K562 (cell line): ENCODE results near the gene CDKN2C. TPM values are rescaled to one million over a fixed set of nuclear protein-coding genes. Genes with fewer than 3 reads are reported as not detected.

ENCODE experiments used
- ATF7 ChIP-seq: fragments of 450-650 bp; IDR thresholded peaks from 2 replicates; pipeline ENCODE4 v1.7.1; 2014; ENCODE audit warnings: mild to moderate bottlenecking, moderate library complexity
- CHCHD3 ChIP-seq: fragments of 250-450 bp; sonication (Bioruptor Pico); IDR thresholded peaks from 2 replicates; pipeline ENCODE4 v2.1.2; 2022; ENCODE audit warnings: mild to moderate bottlenecking
- REST ChIP-seq, 2 experiments: fragments of 450-650 bp; formaldehyde crosslinking in 1 of 2; IDR thresholded peaks; 2 replicates each; pipeline versions ENCODE4 v1.4.0 to v1.6.1; 2014 to 2020; ENCODE audit warnings: mild to moderate bottlenecking in 2 of 2, borderline replicate concordance in 1 of 2, low read depth in 1 of 2
- RNF219 ChIP-seq: fragments of 250-450 bp; sonication (Bioruptor Pico); IDR thresholded peaks from 2 replicates; pipeline ENCODE4 v1.5.0; 2022; ENCODE audit warnings: mild to moderate bottlenecking
- SAFB ChIP-seq: fragments of 200-400 bp; formaldehyde crosslinking; IDR thresholded peaks from 2 replicates; pipeline ENCODE4 v1.6.1; 2017; ENCODE audit warnings: low read depth, low read length, borderline replicate concordance
- STAG1 ChIP-seq: sonication (generic); formaldehyde crosslinking; IDR thresholded peaks from 2 replicates; pipeline ENCODE4 v1.5.0; 2020; ENCODE audit warnings: missing genetic modification reagents, borderline replicate concordance
- U2AF2 ChIP-seq: fragments of 200-400 bp; formaldehyde crosslinking; optimal IDR thresholded peaks from 2 replicates; pipeline ENCODE3; 2017; ENCODE audit warnings: low read depth, mild to moderate bottlenecking, low read length
- XRCC5 ChIP-seq: fragments of 200-400 bp; formaldehyde crosslinking; IDR thresholded peaks from 2 replicates; pipeline ENCODE4 v1.6.1; 2017; ENCODE audit warnings: low read depth, mild to moderate bottlenecking, low read length
- ZFP1 ChIP-seq: fragments of 450-650 bp; formaldehyde crosslinking; IDR thresholded peaks from 2 replicates; pipeline ENCODE4 v1.4.0; 2020; ENCODE audit warnings: mild to moderate bottlenecking, mixed read lengths
- ZNF324 ChIP-seq: fragments of 250-450 bp; sonication (Bioruptor Pico); IDR thresholded peaks from 2 replicates; pipeline ENCODE4 v1.4.0; 2020; ENCODE audit warnings: mild to moderate bottlenecking
- polyA plus RNA-seq, 8 experiments: library from polyadenylated mRNA; depleted of rRNA in 4 of 8; stranded (reverse) in 5 of 8; unstranded in 3 of 8; fragments of >200 nt; fragmentation: Nextera tagmentation in 2 of 8; fragmentation: Illumina TruSeq in 1 of 8; extraction: Ambion mirVana in 2 of 8; extraction: Trizol in 1 of 8; gene quantifications; 2 replicates each; pipeline versions ENCODE4 v1.2.1 to v1.2.3, GENCODE V29; 2011 to 2014; ENCODE audit warnings: inconsistent platforms in 1 of 8, missing spikeins in 1 of 8
- total RNA-seq, 7 experiments: library from RNA; depleted of rRNA in 6 of 7; stranded (reverse); fragments of >200 nt in 6 of 7; fragmentation: Illumina TruSeq in 2 of 7; extraction: Trizol in 2 of 7; gene quantifications; 2 replicates each; pipeline versions ENCODE4 v1.2.1 to v1.2.3, GENCODE V29; 2011 to 2021; ENCODE audit warnings: low replicate concordance in 1 of 7
- TF ChIP-seq, protein P1 (sequence below): sonication (generic); formaldehyde crosslinking; IDR thresholded peaks from 2 replicates; pipeline ENCODE4 v1.8.0; 2023; ENCODE audit warnings: missing genetic modification reagents, mild to moderate bottlenecking, borderline replicate concordance

The CDKN2C gene
- total and polyA plus RNA-seq, 9 of the 15 experiments (the other 6 are each of a cell fraction or from before 2014, with no cell fraction given) = 11.9 to 74.3 (median 45.9) TPM

- TF ChIP-seq, protein P1, sequence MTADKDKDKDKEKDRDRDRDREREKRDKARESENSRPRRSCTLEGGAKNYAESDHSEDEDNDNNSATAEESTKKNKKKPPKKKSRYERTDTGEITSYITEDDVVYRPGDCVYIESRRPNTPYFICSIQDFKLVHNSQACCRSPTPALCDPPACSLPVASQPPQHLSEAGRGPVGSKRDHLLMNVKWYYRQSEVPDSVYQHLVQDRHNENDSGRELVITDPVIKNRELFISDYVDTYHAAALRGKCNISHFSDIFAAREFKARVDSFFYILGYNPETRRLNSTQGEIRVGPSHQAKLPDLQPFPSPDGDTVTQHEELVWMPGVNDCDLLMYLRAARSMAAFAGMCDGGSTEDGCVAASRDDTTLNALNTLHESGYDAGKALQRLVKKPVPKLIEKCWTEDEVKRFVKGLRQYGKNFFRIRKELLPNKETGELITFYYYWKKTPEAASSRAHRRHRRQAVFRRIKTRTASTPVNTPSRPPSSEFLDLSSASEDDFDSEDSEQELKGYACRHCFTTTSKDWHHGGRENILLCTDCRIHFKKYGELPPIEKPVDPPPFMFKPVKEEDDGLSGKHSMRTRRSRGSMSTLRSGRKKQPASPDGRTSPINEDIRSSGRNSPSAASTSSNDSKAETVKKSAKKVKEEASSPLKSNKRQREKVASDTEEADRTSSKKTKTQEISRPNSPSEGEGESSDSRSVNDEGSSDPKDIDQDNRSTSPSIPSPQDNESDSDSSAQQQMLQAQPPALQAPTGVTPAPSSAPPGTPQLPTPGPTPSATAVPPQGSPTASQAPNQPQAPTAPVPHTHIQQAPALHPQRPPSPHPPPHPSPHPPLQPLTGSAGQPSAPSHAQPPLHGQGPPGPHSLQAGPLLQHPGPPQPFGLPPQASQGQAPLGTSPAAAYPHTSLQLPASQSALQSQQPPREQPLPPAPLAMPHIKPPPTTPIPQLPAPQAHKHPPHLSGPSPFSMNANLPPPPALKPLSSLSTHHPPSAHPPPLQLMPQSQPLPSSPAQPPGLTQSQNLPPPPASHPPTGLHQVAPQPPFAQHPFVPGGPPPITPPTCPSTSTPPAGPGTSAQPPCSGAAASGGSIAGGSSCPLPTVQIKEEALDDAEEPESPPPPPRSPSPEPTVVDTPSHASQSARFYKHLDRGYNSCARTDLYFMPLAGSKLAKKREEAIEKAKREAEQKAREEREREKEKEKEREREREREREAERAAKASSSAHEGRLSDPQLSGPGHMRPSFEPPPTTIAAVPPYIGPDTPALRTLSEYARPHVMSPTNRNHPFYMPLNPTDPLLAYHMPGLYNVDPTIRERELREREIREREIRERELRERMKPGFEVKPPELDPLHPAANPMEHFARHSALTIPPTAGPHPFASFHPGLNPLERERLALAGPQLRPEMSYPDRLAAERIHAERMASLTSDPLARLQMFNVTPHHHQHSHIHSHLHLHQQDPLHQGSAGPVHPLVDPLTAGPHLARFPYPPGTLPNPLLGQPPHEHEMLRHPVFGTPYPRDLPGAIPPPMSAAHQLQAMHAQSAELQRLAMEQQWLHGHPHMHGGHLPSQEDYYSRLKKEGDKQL (CRISPR knock-in tag) = no peak
- TF ChIP-seq ZNF324 (no peak), SAFB (no peak), ZFP1 (CRISPR knock-in tag) (no peak), RNF219 (CRISPR knock-in tag) (no peak), STAG1 (CRISPR knock-in tag) (no peak), XRCC5 (no peak), U2AF2 (no peak), ATF7 (no peak), CHCHD3 (no peak), REST (IDR thresholded peaks at IDR 0.05; ENCODE audit: borderline replicate concordance) (no peak; the same call in 1 of the 2 replicates), REST (CRISPR knock-in tag; IDR thresholded peaks at IDR 0.05; ENCODE audit: low read depth) (no peak)
Observed at GRCh38 chr1:50968821-50969610, 1.0 kb upstream of the CDKN2C start (continued).
